GOT3 (cell line): ENCODE results near the gene ZNF135.

Experiments used
- DNase-seq: peaks from one replicate; lab custom pipeline; 2025; ENCODE audit warnings: mixed read lengths; lab: John Stamatoyannopoulos, UW

Gene ZNF135

DNA sequence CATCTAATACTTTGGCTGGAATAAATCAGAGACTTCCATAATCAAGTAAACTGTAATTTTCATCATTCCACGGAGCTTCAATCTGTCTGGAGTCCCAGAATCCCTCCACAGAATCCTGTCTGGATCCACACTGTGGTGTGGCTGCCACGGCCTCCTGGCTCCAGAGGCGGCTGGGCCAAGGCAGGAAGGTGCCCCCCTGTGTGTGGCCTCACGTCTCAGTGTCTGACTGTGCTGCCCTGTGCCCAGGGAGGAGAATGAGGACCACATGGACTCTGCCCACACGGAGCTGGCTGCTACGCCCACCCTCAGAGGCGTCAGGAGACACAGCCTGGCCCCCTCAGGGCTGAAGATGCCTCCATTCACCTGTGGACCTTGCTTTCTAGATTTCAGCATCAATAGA lies 12.2 kb upstream of the ZNF135 start:
- DNase-seq = no peak

DNA sequence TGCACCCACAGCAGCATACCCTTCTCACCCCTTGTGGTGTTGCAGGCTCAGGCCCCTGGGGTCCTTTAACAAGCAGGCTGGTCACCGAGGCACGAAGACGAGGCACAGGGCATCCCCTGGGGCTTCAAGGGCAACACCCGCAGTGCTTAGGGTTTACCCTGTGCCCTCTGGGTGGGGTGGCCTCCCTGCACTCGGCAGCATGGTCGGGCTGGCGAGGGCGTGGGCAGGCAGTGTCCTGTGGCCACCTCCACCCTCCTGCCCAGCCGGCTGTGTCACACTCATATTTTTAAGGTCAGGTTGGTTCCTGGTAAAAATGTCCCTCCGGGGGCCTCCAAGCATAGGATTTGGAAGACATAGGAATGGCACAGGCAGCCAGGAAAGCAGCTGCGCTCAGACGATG lies 11.4 kb upstream of the ZNF135 start:
- DNase-seq = no peak

DNA sequence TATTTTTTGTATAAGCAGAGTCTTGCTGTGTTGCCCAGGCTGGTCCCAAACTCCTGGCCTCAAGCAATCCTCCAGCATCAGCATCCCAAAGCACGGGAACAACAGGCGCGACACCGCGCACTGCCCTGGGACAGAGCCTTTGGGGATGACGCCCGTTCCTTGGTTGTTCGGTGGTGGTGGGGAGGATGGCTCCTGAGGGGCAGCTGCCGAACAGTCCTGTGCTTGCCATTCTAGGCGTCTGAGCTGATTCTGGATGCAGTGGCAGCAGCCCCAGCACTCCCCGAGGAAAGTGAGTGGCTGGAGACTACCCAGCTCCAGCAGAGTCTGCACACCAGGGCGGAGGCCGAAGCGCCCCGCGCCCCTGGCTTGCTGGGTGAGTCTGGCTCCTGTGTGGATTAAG lies 6.8 kb upstream of the ZNF135 start:
- DNase-seq = no peak

DNA sequence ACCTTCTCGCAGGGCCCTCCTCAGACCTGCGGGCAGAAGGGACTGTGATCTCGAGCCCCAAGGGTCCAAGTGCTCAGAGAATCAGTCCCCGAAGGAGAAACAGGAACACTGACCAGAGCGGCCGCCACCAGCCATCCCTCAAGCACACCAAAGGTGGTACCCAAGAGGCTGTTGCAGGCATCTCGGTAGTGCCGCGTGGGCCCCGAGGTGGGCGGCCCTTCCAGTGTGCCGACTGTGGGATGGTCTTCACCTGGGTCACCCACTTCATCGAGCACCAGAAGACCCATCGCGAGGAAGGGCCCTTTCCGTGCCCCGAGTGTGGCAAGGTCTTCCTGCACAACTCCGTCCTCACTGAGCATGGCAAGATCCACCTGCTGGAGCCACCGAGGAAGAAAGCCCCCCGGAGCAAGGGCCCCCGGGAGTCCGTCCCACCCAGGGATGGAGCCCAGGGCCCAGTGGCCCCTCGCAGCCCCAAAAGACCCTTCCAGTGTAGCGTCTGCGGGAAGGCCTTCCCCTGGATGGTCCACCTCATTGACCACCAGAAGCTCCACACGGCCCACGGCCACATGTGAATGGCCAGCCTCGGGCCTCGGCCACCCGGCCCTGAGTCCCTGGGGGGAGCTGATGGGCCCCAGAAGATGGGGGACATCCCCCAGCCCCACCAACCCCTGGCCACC lies 5.5 kb upstream of the ZNF135 start:
- DNase-seq = no peak

DNA sequence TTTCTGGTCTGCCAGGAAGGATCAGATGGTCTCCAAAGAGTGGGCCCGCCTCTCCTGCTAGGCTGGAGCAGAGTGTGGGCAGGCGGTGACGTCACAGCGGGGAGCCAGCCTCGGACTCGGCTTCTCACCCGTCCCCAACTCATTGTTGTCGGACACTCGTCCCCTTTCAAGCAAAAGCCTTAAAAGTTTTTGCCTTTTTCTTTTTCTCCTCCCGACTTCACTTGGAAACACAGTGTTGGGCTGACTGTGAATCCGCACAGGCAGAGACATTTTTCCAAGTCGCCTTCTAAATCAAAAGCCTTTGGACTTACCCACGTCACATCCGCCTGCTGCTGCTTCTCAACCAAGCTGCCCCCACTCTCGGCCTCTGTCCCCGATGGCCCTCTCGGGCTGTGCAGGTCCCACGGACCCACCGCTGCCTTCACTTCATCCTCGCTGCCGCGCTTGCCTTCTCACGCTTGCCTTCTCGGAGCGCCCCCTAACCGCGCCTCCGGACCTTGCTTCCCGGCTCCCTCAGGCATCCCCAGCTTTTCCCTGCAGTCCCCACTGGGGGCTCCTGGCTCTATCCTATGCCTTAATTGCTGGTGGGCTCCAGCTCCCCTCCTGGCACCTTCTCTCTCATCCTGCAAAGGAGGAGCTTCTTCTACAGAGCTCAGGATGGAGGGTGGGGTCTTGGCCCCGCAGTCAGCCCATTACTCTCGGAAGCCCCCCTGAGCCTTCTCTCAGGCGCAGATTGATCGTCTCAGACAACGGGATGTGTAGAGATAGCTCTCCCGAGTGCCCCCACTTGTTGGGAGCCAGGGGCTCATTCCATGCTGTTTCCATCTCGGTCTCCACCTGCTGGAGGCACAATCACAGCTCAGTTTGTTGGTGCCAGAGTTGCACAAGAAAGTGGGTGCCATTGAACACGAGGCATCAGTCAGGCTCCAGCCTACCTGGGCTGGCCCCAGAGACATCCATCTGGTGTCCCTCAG lies 3.9 kb upstream of the ZNF135 start:
- DNase-seq = no peak

DNA sequence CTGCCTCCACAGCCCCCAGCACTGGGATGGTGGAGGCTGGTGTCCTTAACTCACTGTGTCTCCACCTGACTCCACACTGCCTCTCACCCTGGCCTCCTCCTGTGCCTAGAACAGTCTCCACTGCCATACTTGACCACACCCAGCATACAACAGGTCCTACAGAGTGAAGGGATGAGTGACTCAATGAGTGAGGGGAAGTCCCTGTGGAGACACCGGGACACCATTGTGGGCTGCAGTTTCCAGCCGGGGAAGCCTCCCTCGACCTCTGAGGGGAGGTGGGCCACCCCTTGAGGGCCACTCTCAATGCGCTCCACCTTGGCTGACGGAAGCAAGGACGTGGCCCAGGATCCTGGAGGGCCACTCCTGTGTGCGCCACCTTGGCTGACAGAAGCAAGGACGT lies 2.8 kb upstream of the ZNF135 start:
- DNase-seq = no peak

DNA sequence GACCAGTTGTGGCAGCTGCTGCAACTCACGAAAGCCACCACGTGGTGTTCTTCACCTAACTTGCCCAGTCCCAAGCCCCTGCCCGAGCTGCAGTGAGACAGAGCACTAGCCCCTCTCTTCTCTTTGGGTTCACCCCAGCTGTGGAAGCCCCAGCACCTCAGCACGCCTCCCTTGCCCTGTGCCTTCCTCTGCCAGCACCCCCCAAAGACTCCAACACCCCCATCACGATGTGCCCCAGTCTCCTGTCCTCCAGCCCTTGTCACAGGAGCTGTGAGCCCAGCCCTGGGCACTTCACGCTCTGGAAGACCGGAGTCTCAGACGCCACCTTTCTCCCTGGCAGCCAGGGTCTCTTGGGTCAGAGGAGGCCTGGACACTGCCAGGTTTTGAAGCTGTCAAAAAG lies 2.2 kb upstream of the ZNF135 start:
- DNase-seq = no peak

DNA sequence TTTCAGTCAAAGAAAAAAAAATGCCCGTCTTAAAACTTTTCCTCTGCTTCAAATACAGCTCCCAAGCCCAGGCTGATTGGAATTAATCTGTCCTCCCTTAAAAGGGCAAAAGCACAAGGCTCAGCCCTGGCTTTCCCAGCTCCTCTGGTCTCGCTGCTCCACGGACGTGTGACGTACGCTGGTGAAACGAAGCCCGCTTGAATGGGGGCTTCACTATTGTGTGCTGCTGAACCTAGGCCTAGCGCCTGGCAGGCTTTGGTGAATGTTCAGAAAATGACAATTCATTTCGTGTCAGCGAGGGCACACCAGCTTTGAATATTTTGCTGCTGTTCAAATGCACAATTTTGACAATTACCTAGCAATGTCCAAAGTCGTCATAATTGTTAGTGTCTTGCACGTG lies 615 bp upstream of the ZNF135 start:
- no peak for DNase-seq

DNA sequence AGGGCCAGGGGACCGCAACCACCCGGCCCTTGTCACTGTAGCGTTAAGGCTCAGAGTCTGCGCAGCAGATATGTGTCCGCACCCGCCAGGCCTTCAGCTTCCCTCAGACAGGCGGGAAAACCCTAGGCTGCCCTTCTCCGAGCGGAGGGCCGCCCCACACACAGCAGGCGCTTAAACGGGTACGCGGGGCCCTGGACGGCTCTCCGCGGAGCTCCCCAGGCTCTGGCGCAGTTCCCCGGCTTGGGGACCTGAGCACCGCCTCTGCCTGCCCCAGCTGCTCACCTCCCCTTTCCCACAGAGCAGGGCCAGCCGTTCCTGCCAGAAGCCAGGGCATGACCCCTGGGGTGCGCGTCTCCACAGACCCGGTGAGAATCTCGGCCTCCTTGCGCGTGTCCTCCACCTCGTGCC lies 593 bp downstream of the ZNF135 start:
- no peak for DNase-seq

DNA sequence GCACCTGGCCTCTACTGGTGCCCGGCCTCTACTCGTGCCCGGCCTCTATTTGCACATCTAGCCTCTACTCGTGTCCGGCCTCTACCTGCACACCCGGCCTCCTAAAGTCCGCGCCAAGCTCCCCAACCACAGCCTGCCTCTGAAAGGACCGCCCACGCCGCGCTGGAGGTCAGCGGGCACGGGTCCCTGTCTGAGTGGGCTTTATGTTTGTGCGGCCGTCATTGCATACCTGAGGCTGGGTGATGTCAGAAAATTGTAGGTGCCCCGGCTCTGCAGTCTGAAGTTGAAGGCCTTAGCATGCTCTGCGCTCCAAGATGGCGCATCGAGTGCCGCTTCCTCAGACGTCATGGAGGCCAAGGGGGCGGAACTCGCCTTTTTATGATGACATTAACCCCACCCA lies 1.1 kb downstream of the ZNF135 start:
- DNase-seq = no peak

DNA sequence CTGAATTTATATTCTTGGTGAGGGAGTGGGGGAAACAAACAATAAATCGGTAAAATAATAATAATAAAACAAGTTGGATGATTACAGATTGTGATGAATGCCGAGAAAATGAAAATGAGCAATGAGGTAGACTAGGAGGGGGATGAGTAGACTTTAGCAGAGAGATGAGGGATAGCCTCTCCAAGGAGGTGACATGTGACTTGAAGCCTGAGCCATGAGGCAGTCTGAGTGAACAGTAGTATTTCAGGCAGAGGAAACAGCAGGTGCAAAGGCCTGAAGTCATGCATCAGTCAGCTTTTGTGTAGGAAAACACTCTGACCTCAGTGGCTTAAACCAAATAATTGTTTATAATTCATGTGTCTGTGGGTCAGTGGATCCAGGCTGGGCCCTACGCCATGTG lies 4.6 kb downstream of the ZNF135 start:
- DNase-seq = no peak

DNA sequence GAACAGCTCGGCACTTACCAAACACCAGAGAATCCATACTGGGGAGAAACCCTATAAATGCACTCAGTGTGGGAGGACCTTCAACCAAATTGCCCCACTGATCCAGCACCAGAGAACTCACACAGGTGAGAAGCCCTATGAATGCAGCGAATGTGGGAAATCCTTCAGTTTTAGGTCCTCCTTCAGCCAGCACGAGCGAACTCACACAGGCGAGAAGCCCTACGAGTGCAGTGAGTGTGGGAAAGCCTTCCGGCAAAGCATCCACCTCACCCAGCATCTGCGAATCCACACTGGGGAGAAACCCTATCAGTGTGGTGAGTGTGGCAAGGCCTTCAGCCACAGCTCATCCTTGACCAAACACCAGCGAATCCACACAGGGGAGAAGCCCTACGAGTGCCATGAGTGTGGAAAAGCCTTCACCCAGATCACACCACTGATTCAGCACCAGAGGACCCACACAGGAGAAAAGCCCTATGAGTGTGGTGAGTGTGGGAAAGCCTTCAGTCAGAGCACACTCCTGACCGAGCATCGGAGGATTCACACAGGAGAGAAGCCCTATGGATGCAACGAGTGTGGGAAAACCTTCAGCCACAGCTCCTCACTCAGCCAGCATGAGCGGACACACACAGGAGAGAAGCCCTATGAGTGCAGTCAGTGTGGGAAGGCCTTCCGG lies 8.3 kb downstream of the ZNF135 start:
- DNase-seq = no peak

DNA sequence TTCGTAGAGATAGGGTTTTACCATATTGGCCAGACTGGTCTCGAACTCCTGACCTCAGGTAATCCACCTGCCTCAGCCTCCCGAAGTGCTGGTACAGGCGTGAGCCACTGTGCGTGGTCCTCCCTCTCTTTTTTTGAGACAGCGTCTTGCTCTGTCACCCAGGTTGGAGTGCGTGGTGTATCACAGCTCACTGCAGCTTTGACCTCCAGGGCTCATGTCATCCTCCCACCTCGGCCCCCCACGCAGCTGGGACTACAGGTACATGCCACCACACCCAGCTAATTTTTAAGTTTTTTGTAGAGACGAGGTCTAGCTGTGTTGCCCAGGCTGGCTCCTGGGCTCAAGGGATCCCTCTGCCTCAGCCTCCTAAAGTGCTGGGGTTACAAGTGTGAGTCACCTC lies 20.7 kb downstream of the ZNF135 start:
- no peak for DNase-seq

DNA sequence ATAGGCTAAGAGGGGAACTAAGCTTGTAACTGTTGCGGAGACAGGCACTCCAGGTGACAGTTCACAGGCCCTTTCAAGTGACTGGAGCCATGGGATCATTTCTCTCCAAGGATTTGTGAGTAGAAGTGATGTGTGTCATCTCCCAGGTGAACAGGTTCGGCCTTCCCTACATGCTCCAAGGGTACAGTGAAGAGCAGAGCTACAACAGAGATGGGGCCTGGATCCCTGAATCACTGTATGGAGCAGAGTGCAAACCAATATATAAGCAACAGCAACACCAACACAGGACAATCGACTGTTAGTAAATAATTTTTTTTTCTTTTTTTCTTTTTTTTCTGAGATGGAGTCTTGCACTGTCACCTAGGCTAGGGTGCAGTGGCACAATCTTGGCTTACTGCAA lies 23.9 kb downstream of the ZNF135 start:
- no peak for DNase-seq

DNA sequence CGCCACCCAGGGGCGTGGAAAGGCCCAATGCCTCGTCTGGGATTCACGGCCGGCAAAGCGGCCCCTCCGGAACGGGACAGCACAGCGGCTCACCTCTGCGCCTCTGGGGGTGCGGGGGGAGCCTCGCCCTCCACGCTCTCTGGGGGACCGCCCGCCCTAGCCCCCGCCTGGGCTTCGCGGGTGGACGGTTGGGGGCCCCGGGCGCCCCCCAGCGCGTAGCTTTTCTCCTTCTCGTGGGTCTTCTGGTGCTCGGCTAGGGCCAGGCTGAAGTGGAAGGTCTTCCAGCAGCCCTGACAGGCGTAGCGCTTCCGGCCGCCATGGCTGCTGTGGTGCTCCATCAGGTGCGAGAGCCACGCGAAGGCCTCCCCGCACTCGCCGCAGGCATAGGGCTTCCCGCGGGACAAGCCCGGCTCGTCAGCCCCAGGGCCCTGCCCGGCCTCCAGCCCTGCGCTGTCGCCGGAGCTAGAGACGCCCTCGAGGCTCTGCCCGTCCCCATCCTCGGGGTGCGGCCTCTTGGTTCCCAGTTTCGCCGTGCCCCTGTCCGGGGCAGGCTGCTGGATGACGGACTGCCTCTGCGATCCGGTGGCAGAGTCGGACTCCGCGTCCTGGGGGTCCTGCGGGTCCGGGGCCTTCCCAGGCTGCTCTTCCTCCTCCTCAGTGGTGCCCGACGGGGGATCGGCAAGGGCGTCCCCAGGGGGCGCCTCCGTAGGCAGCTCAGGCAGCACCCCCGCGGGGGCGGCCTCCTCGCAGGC lies 25.7 kb downstream of the ZNF135 start:
- DNase-seq = no peak

DNA sequence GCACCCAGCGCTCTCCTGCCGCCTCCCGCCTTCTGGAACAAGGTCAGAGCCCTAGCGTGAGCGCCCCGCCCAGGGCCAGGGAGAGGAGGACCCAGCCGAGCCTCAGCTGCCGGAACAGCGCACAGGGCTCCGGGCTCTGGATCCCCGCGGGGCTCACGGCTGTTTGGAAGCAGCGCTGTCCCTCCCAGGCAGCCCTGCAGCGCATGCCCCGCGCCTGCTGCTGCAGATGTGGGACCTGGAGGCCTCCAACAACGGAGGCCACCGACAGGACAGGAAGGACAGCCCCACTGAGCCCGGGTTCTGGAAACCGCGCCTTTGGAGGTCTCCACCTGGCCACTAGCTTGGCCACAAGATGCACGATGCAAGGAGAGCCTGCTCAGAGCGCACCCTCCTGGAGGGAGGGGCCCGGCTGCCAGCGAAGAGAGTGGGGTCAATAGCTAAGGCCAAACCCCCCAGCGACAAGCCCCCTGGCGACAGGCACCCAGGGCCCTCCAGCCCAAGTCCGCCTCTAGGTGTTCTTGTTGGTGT lies 26.3 kb downstream of the ZNF135 start:
- no peak for DNase-seq

DNA sequence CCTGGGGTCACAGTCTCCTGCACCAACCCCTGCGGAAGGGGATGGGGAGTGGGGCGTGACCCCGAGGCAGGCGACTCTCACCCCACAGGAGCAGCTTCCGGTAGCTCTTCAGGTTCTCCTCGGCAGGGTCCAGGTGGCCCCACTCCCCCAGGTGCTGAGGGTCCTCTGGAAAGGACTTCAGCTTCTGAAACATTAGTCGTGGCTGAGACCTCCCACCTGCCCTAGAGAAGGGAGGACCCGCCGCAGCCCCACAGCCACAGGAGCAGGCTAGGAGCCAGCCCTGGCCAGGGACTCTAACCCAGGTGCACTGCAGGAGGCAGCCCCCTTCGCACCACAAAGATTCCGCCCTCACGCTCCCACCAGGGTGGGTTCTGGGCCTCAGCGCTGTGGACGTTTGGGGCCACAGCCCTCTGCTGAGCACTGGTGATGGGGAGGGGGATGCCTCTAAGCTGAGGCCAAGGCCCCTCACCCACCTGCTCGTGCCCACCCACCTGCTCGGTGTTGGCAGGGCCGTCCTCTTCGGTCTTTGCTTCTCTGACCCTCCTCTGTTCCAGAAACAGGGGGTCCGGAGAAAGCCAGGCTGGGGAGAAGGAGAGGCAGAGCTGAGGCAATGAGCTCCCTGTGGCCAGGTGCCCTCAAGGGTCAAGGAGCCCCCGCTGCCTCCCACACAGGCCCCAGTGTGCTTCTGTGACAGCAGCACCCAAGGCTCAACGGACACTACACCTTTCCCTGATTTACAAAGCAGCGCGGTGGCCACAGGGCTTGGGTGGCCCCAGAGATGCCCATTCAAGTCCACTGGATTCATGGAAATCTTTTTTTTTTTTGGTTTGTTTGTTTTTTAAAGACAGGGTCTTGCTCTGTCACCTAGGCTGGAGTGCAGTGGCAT lies 28.0 kb downstream of the ZNF135 start:
- no peak for DNase-seq

DNA sequence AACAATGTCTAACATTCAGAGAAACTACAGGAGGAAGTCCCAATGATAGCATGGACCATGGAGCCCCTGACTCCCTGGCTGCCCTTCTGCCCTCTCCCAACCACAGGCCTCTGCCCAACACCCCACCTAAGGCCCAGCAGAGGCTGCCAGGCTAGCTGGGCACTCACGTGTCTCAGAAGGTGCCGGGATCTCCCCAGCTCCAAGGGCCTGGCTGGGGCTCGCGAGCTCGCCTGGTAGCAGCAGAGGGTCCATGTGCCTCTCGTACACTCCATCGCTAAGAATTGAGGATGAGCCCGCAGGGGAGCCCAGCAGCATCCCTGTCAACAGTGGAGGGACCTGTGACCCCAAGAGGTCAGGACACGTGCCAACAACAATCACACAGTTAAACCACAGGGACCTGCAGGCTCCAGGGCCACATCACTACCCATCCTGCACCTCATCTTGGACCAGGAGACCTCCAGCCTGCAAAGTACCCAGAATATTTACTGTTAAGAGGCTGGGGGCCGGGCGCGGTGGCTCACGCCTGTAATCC lies 29.5 kb downstream of the ZNF135 start:
- DNase-seq = no peak

DNA sequence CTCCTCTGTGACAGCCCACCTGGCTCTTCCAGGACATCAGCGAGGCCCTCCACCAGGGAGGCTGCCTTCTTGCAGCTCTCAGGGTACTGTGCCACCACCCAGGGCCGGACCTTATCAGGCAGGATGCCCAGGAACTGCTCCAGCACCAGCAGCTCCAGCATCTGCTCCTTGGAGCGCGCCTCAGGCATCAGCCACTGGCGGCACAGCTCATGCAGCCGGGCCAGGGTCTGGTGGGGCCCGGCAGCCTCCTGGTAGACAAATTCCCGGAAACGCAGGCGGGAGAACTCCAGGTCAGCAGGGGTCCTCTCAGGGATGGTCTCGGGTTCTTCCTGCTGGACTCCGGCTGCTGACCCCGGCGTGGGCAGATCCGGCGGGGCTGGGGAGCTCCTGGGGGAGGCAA lies 30.8 kb downstream of the ZNF135 start:
- no peak for DNase-seq

DNA sequence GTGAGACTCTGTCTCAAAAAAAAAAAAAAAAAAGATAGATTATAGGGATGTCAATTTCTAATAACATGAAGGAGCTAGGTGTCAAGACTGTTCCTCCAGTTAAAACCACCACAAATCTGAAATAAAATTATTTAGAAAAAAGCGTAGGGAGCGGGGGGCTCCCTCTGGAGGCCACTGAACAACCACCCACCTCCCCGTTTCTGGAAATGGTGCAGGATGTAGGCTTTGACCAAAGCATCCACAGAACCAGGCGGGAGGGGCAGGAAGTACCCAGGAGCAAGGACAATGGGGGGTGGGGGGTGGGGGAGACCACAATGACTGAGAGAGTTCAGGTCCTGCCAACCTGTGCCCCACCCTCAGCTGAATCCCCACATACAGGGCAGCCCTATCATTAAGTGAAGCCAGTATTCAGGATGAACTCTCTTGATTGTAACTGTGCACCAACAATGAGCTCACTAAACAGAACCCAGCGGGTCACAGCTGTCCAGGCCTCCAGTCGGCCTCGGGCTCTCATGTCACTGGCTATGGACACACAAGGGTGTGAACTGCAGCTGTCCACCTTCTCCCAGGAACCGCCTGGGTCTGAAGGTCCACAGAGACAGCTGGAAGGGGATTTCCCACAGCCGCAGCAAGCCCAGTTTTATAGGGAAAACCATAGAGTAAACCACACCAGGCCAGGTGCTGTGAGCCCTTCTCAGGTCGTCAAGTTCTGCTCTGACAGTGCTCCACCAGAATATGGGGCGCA lies 32.3 kb downstream of the ZNF135 start:
- DNase-seq = no peak
